WERI-Rb-1 (cell line): ENCODE data around the gene LIN37.
"Not testable (repeated sequence)": the region's sequence is repeated elsewhere in the genome, so short reads cannot be mapped to it uniquely, and the experiment has no call there.

ENCODE experiments used
- DNase-seq: peaks from one replicate; pipeline ENCODE4 v3.0.0-alpha.2; 2020
- H3K27ac ChIP-seq: fragments of 250-450 bp; sonication (Bioruptor Pico); 2 replicates; pipeline ENCODE4 v1.5.1; 2020; ENCODE audit warnings: mild to moderate bottlenecking, moderate library complexity
- H3K27me3 ChIP-seq: fragments of 250-450 bp; sonication (Bioruptor Pico); 2 replicates; pipeline ENCODE4 v1.5.1; 2021; ENCODE audit warnings: mild to moderate bottlenecking, low read depth, moderate library complexity; ENCODE audit not compliant: insufficient read depth, severe bottlenecking
- H3K36me3 ChIP-seq: fragments of 250-450 bp; sonication (Bioruptor Pico); 2 replicates; pipeline ENCODE4 v1.5.1; 2020; ENCODE audit warnings: mild to moderate bottlenecking, moderate library complexity
- H3K4me3 ChIP-seq: 2 replicates; pipeline ENCODE4 v1.5.1; 2011; ENCODE audit warnings: low read depth, mild to moderate bottlenecking, control low read depth, low read length
- H3K9me3 ChIP-seq: fragments of 250-450 bp; sonication (Bioruptor Pico); 2 replicates; pipeline ENCODE4 v1.5.1; 2021; ENCODE audit warnings: mild to moderate bottlenecking, moderate library complexity; ENCODE audit not compliant: severe bottlenecking
- CTCF ChIP-seq: IDR thresholded peaks from 2 replicates; pipeline ENCODE4 v1.5.1; 2011; ENCODE audit warnings: low read depth, mild to moderate bottlenecking, control low read depth, inconsistent platforms, low read length

Gene LIN37

GRCh38 chr19:35767288-35768081 lies 19.1 kb downstream of the LIN37 start:
- Histone ChIP-seq H3K36me3 (peaks cover 35% of the 10 kb centered on the region), H3K4me3 (no peak overlapping the region), H3K9me3 (no peaks in the 10 kb centered on the region), H3K27ac (no peak overlapping the region), H3K27me3 (no peaks in the 10 kb centered on the region)
- TF ChIP-seq CTCF: no peak
- no peak for DNase-seq

GRCh38 chr19:35768082-35768421 lies 19.7 kb downstream of the LIN37 start:
- no peak overlapping the region for H3K27ac ChIP-seq
- no peak overlapping the region for H3K4me3 ChIP-seq
- TF ChIP-seq CTCF: no peak
- no peaks in the 10 kb centered on the region for H3K9me3 ChIP-seq
- DNase-seq: no peak
- no peaks in the 10 kb centered on the region for H3K27me3 ChIP-seq
- H3K36me3 ChIP-seq: peaks cover 35% of the 10 kb centered on the region

DNA sequence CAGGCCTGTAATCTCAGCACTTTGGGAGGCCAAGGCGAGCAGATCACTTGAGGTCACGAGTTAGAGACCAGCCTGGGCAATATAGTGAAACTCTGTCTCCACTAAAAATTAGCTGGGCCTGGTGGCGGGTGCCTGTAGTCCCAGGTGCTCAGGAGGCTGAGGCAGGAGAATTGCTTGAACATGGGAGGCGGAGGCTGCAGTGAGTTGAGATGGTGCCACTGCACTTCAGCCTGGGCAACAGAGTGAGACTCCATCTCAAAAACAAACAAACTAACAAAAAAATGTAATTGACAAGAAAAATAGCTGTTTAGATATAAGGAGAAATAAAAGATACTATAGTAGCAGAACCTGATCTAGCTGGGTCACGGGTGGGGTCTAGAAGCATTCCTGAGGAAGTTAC lies 24.0 kb downstream of the LIN37 start:
- H3K27ac ChIP-seq, H3K4me3 ChIP-seq, H3K27me3 ChIP-seq, H3K9me3 ChIP-seq, DNase-seq: not testable (repeated sequence)
- peaks cover 16% of the 10 kb centered on the region for H3K36me3 ChIP-seq

DNA sequence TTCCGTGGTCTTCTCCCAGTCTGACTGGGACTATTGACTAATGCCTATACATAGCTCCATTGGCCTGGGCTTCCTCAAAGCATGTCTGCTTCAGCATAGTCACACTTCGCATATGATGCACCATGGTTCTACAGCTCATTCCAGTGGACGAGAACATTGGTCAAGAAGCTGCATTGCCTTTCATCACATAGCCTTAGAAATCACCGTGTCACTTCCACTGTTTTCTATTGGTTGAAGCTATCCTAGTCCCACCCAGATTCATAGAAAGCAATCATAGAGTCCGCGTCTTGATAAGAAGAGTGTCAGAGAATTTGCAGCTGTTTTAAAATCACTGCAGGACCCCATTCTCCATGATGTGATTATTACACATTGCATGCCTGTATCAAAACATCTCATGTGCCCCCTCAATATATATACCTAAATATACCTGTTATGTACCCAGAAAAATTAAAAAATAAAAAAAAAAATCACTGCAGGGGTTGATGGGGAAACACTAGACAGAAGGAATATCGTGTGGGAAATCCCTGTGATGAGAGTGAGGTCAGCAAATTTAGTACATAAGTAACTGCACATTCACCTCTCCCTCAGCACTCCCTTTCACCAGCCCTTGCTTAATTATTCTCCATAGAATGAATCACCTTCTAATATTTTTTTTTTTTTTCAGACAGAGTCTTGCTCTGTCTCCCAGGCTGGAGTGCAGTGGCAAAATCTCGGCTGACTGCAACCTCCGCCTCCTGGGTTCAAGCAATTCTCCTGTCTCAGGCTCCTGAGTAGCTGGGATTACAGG lies 24.8 kb downstream of the LIN37 start:
- no peaks in the 10 kb centered on the region for H3K27me3 ChIP-seq
- no peak overlapping the region for H3K27ac ChIP-seq
- H3K4me3 ChIP-seq: no peak overlapping the region
- H3K36me3 ChIP-seq: peaks cover 17% of the 10 kb centered on the region
- DNase-seq: no peak
- H3K9me3 ChIP-seq: no peaks in the 10 kb centered on the region
- TF ChIP-seq CTCF: no peak

GRCh38 chr19:35774274-35775045 lies 26.1 kb downstream of the LIN37 start:
- H3K36me3 ChIP-seq: peaks cover 25% of the 10 kb centered on the region
- H3K27me3 ChIP-seq: no peaks in the 10 kb centered on the region
- peak; percentile 77 for DNase-seq
- peak overlapping the region; percentile 41 for H3K4me3 ChIP-seq
- TF ChIP-seq CTCF: no peak
- H3K27ac ChIP-seq: peak overlapping the region; percentile 55
- H3K9me3 ChIP-seq: no peaks in the 10 kb centered on the region

GRCh38 chr19:35775046-35775297 lies 26.6 kb downstream of the LIN37 start:
- DNase-seq: no peak
- H3K9me3 ChIP-seq: no peaks in the 10 kb centered on the region
- no peaks in the 10 kb centered on the region for H3K27me3 ChIP-seq
- peak overlapping the region; percentile 41 for H3K4me3 ChIP-seq
- TF ChIP-seq CTCF: no peak
- peaks cover 30% of the 10 kb centered on the region for H3K36me3 ChIP-seq
- H3K27ac ChIP-seq: peak overlapping the region; percentile 55
